GM21447 (cell line): ENCODE measurements around the gene PPP4R2.
"Not testable (repeated sequence)": the region's sequence is repeated elsewhere in the genome, so short reads cannot be mapped to it uniquely, and the experiment has no call there.

Source experiments
- ATAC-seq: cut with Tn5 transposase; IDR thresholded peaks from one replicate; pipeline ENCODE4 v1.9.1; 2021; ENCODE audit not compliant: unreplicated experiment

The PPP4R2 gene

GRCh38 chr3:73021301-73021835 is 24.8 kb downstream of the PPP4R2 start:
- no peak for ATAC-seq

DNA sequence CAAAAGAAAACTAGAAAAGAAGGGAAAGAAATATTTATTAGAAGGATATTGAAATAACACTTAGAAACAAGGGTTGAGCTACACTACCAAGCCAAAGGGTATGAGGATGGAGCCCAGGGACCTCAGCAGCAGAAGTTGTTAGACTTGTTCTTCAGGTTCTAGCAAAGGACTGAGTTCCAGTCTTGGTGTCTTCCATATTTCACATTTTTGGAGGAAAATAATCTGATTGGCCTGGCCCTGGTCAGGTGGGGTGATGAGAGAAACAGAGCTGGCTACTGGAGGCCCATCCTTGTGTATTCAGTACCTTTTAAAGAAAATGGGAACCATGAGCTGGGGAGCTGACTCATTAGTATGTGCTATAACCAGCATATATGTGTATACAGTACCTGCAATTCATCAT is 28.2 kb downstream of the PPP4R2 start:
- no peak for ATAC-seq

GRCh38 chr3:73026111-73026759 is 29.6 kb downstream of the PPP4R2 start:
- ATAC-seq: no peak

DNA sequence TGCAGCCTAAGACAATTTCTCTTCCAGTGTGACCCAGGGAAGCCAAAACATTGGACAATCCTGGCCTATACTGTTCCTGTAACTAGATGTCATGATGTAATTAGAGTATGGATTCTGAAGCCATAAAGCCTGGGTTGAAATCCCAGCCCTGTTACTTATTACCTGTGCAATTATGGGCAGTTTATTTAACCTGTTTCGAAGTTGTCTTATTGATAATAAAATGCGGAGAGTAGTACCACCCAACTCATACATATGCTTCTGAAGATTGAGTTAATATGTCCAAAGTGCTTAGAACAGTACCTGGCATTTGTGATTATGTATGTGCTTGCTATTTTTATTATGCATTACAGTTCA is 30.1 kb downstream of the PPP4R2 start:
- no peak for ATAC-seq

DNA sequence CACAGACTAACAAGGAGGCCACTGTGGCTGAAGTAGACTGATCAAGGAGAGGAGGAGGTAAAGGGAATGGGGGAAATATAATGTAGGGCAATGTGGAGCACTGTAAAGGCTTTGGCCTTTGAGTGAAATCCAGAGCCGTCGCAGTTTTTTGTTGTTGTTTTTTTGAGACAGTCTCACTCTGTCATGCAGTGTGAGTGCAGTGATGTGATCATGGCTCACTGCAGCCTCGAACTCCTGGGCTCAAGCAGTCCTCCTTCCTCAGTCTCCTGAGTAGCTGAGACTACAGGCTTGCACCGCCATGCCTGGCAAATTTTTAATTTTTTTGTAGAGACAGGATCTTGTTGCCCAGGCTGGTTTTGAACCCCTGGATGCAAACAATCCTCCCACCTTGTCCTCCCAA is 32.2 kb downstream of the PPP4R2 start:
- ATAC-seq: no peak

GRCh38 chr3:73029321-73029796 is 32.7 kb downstream of the PPP4R2 start:
- no peak for ATAC-seq

DNA sequence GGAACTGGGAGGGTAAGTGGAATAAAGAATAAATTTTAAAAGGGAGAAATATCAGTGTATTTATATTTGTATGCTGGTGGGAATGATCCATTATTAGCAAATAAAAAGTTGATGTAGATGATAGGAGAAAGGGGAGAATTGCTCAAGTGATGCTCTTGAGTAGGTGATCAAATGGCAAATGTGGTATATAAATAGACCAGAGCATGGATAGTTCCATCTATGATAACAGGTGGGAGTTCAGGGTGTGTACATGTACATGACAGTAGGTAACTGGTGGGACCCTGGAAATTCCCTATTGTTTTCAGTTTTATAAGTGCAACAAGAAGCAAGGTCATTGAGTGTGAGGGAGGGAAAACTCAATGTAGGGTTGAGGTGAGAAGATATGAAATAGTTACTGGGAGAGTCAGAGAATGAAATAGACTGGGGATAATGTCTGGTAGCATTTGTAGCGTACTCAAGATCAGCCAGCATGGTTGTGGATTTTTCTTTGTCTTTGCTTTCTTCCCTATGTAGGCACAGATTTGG is 33.5 kb downstream of the PPP4R2 start:
- ATAC-seq: no peak

DNA sequence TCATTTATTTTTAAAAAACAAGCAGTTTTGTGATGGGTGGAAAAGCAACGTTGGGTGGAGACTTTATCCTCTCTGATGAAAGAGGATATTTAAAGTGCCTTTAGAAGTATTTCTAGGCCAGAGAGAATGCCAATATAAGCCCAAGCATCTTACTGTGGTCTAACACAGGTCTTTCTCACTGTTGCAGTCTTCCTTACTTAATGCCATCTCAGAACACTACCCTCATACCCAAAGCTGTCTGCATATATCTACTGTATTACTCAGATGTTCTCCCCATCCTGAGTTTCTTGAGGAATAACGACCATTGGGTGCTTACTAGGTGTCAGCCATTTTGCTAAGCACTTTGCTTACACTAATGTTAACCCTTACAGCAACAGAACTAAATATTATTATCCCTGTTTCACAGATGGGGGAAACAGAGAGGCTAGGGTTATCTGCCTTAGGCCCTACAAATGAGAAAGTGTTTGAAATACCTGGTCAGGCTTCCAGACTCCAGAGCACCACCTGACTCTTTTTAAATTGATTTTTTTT is 35.0 kb downstream of the PPP4R2 start:
- ATAC-seq: no peak

- no peak for ATAC-seq
Measured at GRCh38 chr3:73036694-73037591, 40.3 kb downstream of the PPP4R2 start.

DNA sequence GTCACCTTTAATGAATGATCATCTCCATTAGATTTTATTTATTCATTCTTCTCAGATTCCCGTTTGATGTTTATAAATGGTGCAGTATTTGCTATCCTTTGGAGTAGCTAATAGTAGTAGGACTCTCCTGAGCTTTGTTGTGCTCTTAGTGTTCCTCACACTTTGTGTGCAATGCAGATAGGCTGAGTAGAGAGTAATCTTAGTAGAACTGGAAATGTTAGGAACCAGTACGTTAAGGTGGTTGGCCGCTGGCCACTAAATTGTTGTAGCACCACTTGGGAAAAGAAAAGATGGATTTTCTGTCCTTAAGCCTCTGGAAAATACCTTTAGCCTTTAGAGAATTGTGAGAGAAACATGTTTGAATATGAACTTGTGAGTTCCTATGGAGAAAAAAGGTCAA is 44.9 kb downstream of the PPP4R2 start:
- no peak for ATAC-seq

DNA sequence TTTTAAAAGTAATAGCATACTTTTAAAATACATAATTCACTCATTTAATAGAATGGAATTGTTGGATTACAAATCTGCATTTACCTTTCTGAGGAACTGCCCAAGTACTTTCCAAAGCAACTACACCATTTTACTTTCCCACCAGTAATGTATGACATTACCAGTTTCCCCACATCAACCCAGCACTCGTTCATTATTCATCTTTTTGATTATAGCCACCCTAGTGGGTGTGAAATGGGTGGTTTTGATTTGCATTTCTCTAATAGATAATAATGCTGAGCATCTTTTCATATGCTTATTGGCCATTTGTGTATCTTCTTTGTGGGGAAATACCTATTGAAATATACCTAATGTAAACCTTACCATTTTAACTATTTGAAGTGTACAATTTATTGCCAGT is 46.8 kb downstream of the PPP4R2 start:
- no peak for ATAC-seq

DNA sequence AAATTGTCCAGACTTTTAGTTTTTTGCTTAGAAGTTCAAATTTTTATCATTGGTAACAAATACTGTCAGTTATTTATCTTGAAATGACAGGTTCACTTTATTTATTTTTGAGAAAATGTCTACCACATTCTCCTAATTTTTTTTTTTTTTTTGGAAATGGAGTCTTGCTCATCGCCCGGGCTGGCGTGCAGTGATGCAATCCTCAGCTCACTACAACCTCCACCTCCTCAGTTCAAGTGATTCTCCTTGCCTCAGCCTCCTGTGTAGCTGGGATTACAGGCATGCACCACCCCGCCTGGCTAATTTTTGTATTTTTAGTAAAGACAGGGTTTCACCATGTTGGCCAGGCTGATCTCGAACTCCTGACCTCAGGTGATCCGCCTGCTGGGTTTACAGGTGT is 48.8 kb downstream of the PPP4R2 start:
- ATAC-seq: no peak

DNA sequence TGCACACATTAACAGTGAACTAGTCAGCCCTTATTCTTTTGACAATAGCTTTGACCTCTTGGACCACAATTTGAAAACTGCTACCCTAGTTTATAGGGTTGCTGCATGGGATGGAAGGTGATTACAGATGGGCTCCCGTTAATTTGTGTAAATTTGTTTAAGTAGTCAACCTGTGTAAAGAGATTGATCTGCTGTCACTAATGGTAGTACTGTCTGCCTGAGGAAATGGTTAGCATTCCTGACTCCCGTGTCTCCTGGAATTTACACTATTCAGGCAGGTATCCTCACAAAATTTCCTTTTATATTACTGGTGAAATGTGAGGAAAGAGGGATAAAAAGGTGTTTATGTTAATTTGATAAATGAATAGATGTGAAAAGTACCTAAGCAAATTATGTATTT is 49.6 kb downstream of the PPP4R2 start:
- ATAC-seq: no peak

DNA sequence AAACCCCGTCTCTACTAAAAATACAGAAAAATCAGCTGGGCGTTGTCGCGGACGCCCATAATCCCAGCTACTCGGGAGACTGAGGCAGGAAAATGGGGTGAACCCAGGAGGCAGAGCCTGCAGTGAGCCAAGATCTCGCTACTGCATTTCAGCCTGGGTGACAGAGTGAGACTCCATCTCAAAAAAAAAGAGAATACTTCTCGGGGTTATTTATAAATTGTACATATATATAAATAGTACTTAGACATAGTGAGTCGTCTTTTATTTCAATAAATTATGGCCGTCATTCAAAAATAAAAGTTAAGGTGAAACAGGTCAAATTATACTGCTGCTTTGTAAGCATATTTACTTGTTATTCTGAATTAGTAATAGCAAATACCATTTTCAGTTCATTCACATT is 52.7 kb downstream of the PPP4R2 start:
- no peak for ATAC-seq

GRCh38 chr3:73052857-73053256 is 56.2 kb downstream of the PPP4R2 start:
- ATAC-seq: no peak

DNA sequence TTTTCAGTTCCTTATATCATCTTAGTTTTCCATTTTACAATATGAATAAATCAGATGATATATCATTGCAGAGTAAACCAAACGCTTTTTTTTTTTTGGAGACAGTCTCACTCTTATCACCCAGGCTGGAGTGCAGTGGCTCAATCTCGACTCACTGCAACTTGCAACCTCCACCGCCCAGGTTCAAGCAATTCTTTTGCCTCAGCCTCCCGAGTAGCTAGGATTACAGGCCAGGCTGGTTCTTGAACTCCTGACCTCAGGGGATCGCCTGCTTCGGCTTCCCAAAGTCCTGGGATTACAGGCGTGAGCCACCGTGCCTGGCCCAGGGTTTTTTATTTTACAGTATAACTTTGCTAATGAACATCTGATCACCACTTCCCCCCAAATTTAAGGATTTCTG is 59.0 kb downstream of the PPP4R2 start:
- no peak for ATAC-seq

DNA sequence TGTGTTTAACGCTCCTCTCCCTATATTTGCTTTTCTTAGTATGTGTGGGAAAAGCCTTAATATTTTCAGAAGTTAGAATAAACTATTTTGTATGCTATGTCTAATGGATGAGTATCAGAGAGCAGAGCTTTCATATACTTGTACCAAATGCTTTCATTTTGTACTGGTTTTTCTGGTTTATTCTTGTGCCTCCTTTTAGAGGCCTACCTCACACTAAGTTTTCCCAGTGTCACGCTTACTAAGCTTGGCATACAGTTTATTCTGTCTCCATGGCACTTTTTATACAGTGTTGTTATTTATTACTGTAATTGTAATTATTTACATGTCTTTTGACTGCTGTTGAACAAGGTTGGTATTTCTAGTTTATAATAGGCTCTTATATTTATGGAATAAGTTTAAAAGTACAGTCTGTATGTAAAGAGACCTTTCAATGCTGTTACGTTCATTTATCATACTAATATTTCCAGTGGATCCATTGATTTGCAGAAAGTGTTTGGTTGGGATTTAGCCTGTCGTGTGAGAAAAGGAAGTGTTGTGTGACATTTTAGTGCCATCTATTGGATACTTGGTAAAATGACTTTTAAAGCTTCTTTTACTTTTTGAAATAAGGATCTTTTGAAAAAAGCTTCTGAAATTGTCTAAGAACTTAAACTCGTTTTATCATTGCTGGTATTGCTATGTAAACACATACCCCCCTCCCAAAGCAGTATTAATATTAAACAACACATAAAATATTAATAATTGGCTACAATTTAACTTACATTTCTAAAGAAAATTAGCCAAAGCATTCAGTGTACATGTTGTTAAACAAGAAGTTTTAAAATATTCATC is 59.6 kb downstream of the PPP4R2 start:
- no peak for ATAC-seq

DNA sequence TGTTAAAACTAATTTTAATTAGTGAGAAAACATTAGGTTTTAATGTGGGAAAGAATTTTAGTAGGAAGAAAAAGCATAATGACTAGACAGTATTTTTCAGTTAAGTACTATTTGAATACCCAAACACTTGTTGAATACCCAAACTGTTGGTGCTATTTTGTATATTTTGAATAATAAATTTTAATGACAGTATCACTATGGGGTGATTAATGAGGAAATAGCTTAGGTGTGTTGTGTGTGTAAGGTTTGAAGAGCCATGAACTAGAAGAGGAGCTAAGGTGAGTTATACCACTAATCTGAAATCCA is 60.2 kb downstream of the PPP4R2 start:
- ATAC-seq: no peak

DNA sequence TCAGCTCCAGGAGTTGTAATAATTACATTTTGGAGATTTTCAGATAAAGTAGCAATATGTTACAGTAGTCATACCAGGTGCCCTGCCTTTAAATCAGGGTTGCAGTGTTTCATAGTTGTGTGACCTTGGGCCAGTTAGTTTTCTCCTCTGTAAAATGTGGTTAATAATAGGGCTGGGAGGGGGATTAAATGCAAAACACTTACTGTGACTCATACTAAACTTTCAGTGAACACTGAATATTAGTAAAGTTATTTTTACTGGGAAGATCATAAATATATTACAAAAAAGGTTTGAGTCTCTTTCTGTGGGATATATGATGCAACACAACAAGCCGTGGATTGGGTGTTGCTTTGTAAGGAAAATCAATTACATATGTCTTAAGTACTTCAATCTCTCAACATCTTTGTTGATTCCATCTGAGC is 63.7 kb downstream of the PPP4R2 start:
- no peak for ATAC-seq

DNA sequence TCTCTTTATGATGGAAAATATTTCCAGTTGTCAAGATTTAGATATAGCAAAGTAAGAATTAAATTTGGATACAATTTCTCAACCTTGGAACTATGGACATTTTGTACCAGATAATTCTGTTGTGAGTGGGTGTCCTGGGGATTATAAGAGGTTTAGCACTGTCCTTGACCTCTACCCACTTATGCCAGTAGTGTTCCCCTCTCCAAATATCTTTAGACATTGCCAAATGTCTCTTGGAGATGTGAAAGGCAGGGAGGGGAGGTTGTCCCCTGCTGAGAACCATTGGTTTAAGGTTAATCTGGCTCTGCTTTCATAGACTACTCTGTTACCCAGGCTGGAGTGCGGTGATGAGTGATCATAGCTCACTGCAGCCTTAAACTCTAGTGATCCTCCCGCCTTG is 64.8 kb downstream of the PPP4R2 start, which contains the start of gene EBLN2:
TSS of gene EBLN2 (plus strand) at position 244 of the 400 bp plus-strand sequence. CDS start 423 bp downstream, outside the sequence.
- ATAC-seq: no peak

DNA sequence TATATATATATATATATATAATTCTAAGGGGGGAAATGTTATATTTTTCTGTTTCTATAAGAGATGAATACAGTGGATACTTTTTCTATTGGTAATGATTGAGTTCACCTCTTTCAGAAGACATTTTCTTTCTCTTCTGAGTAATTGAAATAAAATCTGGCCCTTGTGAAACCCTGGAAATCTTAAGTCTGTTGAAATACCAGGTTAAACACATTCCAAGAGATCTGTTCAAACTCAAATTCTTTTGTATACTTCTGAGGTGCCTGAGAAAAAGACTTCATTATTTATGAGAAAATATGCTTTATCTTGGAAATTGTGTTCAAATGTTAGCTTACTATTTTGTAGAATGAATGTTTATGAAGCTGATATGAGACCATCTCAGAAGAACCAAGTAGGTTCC is 69.6 kb downstream of the PPP4R2 start:
- not testable (repeated sequence) for ATAC-seq
